ENCODE measurements around the gene TRIM13. TPM values are rescaled to one million over a fixed set of nuclear protein-coding genes. Genes with fewer than 3 reads are reported as not detected.

Gene TRIM13
- total and polyA plus RNA-seq, 2 of the 13 experiments (the other 11 are each of a cell fraction or from before 2014, with no cell fraction given): 22.0 to 24.4 TPM

DNA sequence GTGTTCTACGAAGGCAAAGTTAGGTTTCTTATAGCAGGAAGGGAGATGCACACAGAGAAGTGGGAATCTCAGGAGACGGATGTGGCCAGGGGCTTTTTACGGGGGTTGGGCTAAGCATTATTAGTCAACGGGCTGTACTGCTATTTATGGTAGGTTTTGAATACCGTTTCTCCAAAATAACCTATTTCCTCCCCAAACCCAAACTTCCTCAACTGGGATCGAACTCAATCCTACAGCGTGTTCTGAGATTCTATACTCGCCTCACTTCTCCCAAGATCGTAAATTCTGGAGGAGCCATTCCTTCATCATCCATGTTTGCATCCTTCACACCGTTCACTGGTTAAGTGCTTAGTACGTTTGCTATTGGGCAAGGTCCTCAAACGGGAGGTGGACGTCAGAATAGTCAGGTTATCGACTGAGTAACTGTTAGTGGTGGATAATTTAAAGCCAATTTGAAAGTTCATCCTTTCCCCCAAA lies 1.2 kb upstream of the TRIM13 start:
- no peak overlapping the region for H3K9ac ChIP-seq (ENCODE audit: insufficient read depth, low read depth, low read length)
- CTCF ChIA-PET (ENCODE audit: low intra/inter-chr PET ratio, low total read pairs): no interaction called here
- no peak for ATAC-seq
- H3K4me2 ChIP-seq (ENCODE audit: low read depth, low read length): no peak overlapping the region
- H2AFZ ChIP-seq (ENCODE audit: low read length): no peak overlapping the region
- TSS peak; percentile 81 for BruUV-seq (replicated peaks)
- H3K79me2 ChIP-seq (ENCODE audit: insufficient read depth, low read length): peaks cover 16% of the 10 kb centered on the region
- no peaks in the 10 kb centered on the region; a peak in 1 of 5 replicates for H3K27me3 ChIP-seq (ENCODE audit: control insufficient read depth in 1 of 2, insufficient read depth in 2 of 2, low read length in 2 of 2)
- in situ Hi-C loops (cut with HindIII; ENCODE audit: extremely low pct_ligation_motif_present, low pct_unique_long_range_greater_than_20kb): loop anchor here (25.0 kb wide), 2 partner anchors 542 to 1067 kb away; no protein-coding TSS in a partner anchor
- peaks cover 30% of the 10 kb centered on the region for H3K4me1 ChIP-seq (ENCODE audit: insufficient read depth, low read length)
- H3K36me3 ChIP-seq (replicated peaks in 1 of 2; ENCODE audit: control insufficient read depth in 1 of 2, insufficient read depth in 2 of 2, low read length in 2 of 2): peaks cover 0 to 2% of the 10 kb centered on the region in 2 experiments; a peak in 1 of 5 replicates
- FAIRE-seq: no peak
- no peak for TF ChIP-seq MEF2D (CRISPR knock-in tag; IDR thresholded peaks at IDR 0.05)
- no peak for TF ChIP-seq TP53 (CRISPR knock-in tag; conservative IDR thresholded peaks at IDR 0.05)
- TF ChIP-seq ZNF484 (CRISPR knock-in tag; IDR thresholded peaks at IDR 0.05; ENCODE audit: borderline replicate concordance, low read depth): no peak
- TF ChIP-seq CREB1 (IDR thresholded peaks at IDR 0.05): no peak
- no peak for TF ChIP-seq CREB1 (CRISPR knock-in tag; IDR thresholded peaks at IDR 0.05)
- TF ChIP-seq ZNF343 (CRISPR knock-in tag; IDR thresholded peaks at IDR 0.05): no peak
- no peak for TF ChIP-seq SALL1 (CRISPR knock-in tag; IDR thresholded peaks at IDR 0.05)
- TF ChIP-seq ZNF230 (CRISPR knock-in tag; IDR thresholded peaks at IDR 0.05): no peak
- TF ChIP-seq, protein P1, sequence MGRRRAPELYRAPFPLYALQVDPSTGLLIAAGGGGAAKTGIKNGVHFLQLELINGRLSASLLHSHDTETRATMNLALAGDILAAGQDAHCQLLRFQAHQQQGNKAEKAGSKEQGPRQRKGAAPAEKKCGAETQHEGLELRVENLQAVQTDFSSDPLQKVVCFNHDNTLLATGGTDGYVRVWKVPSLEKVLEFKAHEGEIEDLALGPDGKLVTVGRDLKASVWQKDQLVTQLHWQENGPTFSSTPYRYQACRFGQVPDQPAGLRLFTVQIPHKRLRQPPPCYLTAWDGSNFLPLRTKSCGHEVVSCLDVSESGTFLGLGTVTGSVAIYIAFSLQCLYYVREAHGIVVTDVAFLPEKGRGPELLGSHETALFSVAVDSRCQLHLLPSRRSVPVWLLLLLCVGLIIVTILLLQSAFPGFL (CRISPR knock-in tag; IDR thresholded peaks at IDR 0.05): no peak
- no peak for TF ChIP-seq RORA (CRISPR knock-in tag; IDR thresholded peaks at IDR 0.05)
- TF ChIP-seq, protein P2, sequence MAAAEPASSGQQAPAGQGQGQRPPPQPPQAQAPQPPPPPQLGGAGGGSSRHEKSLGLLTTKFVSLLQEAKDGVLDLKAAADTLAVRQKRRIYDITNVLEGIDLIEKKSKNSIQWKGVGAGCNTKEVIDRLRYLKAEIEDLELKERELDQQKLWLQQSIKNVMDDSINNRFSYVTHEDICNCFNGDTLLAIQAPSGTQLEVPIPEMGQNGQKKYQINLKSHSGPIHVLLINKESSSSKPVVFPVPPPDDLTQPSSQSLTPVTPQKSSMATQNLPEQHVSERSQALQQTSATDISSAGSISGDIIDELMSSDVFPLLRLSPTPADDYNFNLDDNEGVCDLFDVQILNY (CRISPR knock-in tag; conservative IDR thresholded peaks at IDR 0.05): no peak
- TF ChIP-seq, protein P3, sequence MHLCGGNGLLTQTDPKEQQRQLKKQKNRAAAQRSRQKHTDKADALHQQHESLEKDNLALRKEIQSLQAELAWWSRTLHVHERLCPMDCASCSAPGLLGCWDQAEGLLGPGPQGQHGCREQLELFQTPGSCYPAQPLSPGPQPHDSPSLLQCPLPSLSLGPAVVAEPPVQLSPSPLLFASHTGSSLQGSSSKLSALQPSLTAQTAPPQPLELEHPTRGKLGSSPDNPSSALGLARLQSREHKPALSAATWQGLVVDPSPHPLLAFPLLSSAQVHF (CRISPR knock-in tag; IDR thresholded peaks at IDR 0.05): no peak
- TF ChIP-seq, protein P4, sequence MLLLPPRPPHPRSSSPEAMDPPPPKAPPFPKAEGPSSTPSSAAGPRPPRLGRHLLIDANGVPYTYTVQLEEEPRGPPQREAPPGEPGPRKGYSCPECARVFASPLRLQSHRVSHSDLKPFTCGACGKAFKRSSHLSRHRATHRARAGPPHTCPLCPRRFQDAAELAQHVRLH (CRISPR knock-in tag; IDR thresholded peaks at IDR 0.05; ENCODE audit: borderline replicate concordance, low read depth): no peak
- no peak for TF ChIP-seq PHF8 (CRISPR knock-in tag; IDR thresholded peaks at IDR 0.05)
- WGBS (ENCODE audit: low lambda C conversion rate): 83% methylated on average over 14 of the region's 14 CpGs
- no peaks in the 10 kb centered on the region for H3K9me3 ChIP-seq (ENCODE audit: low read length)
- no peaks in the 10 kb centered on the region for H4K20me1 ChIP-seq (ENCODE audit: insufficient read depth, low read length)
- H3K4me3 ChIP-seq (replicated peaks in 1 of 3; ENCODE audit: insufficient read depth in 1 of 3, low read depth in 2 of 3, low read length in 3 of 3): no peak overlapping the region
- POLR2A ChIA-PET: interaction anchor here (2.0 to 2.3 kb wide), 4 partner anchors 23 to 249 kb away, joined by 5 to 39 read pairs (median 6); no protein-coding TSS in a partner anchor
- H3K27ac ChIP-seq (ENCODE audit: extremely low read length, insufficient read depth, low read length): no peak overlapping the region
- intact Hi-C loops (cut with micrococcal nuclease; ENCODE audit: unreplicated experiment): loop anchor here (10.0 kb wide), 1 partner anchor 249 kb away; no protein-coding TSS in a partner anchor
- no peak for DNase-seq (ENCODE audit: low spot score)
